Spinal cord (tissue), 10 donors: Measurements from ENCODE around the gene SLC12A3. TPM values are rescaled to one million over a fixed set of nuclear protein-coding genes. Genes with fewer than 3 reads are reported as not detected.
A peak's percentile ranks its signal among the peaks of the same experiment; 100 is the strongest.
"Not testable (repeated sequence)": the region's sequence is repeated elsewhere in the genome, so short reads cannot be mapped to it uniquely, and the experiment has no call there.

Source experiments
- DNase-seq, 6 donors: peaks; one replicate each; pipeline versions ENCODE4 v3.0.0 to v3.0.0-alpha.2; 2013 to 2015; ENCODE audit warnings: low spot score in 6 of 6, low read depth in 4 of 6
- H3K27ac ChIP-seq: one replicate; pipeline ENCODE4 v1.5.1; 2013; ENCODE audit warnings: low read depth, low read length, control low read depth
- H3K27me3 ChIP-seq: one replicate; pipeline ENCODE4 v1.6.1; 2013; ENCODE audit warnings: low read length; ENCODE audit not compliant: control insufficient read depth, insufficient read depth
- H3K36me3 ChIP-seq: one replicate; pipeline ENCODE4 v1.6.1; 2013; ENCODE audit warnings: low read length; ENCODE audit not compliant: control insufficient read depth, insufficient read depth
- H3K4me1 ChIP-seq: one replicate; pipeline ENCODE4 v1.6.1; 2013; ENCODE audit warnings: low read length; ENCODE audit not compliant: control insufficient read depth, insufficient read depth
- H3K4me3 ChIP-seq: one replicate; pipeline ENCODE4 v1.5.1; 2013; ENCODE audit warnings: low read depth, low read length, control low read depth
- H3K9me3 ChIP-seq: one replicate; pipeline ENCODE4 v1.6.1; 2013; ENCODE audit warnings: low read length; ENCODE audit not compliant: control insufficient read depth, insufficient read depth
- WGBS: methylation state at CpG from one replicate; pipeline ENCODE4 v1.1.5; 2013; ENCODE audit warnings: missing lambda C conversion rate; ENCODE audit not compliant: insufficient coverage; 5-methylcytosine and 5-hydroxymethylcytosine counted together
- polyA plus RNA-seq, 2 donors: library from polyadenylated mRNA; unstranded; fragments of 120-200 nt; gene quantifications; one replicate each; pipeline ENCODE4 v1.2.1, GENCODE V29; 2013; ENCODE audit not compliant: insufficient read length in 2 of 2
- total RNA-seq, 2 donors: library from RNA; depleted of rRNA in 1 of 2; stranded (reverse); fragments of 120-200 nt in 1 of 2; fragments of >200 nt in 1 of 2; gene quantifications; one replicate each; pipeline versions ENCODE4 v1.2.3 to v1.2.4, GENCODE V29; 2013 to 2014
- donor health status: healthy.

The SLC12A3 gene
- total and polyA plus RNA-seq, 4 donors, result 0.11 to 0.22 (median 0.15) TPM

- no peak overlapping the region for H3K27ac ChIP-seq
- no peak for DNase-seq
- peaks cover 30% of the 10 kb centered on the region for H3K4me1 ChIP-seq
- H3K4me3 ChIP-seq, result no peak overlapping the region
- H3K9me3 ChIP-seq, result no peaks in the 10 kb centered on the region
- H3K36me3 ChIP-seq, result no peaks in the 10 kb centered on the region
- 99% methylated on average over 7 of the region's 13 CpGs for WGBS
- no peaks in the 10 kb centered on the region for H3K27me3 ChIP-seq
Measured at GRCh38 chr16:56865394-56866062, 521 bp downstream of the SLC12A3 start.

DNA sequence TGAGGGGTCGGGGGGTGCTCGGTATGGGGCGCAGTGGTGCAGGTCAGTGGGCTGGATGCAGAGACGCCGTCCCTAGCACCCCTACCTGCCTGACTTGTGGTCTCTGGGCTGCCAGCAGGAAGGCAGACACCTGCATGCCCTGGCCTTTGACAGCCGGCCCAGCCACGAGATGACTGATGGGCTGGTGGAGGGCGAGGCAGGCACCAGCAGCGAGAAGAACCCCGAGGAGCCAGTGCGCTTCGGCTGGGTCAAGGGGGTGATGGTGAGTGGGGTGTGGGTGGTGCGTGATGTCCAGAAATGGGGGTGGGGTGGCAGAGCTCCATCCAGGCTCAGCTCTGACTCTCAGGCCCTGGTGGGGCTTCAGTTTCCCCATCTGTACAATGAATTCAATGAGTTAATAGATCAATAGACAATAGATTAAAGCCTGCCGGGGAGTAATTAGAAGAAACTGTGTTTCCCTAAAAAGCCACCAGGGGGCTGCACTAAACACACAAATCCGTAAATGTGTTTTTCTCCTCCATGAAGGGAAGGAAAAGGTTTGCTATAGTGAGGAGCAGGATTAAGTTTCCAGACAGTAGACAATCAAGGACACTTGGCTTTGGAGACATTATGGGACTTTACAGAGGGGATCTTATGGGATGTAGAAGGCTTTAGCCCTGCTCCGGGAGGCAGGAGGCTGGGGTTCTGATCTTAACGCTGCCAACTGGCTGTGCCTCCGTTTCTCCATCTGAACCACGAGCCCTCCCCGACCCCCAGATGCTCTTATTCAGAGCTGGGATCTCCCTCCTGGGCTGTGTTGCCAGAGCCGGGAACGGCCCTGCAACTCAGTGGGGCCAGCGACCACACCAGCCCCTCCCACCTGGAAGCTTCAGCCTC lies 2.2 kb downstream of the SLC12A3 start:
- peak in 5 of 6 donors; percentile 42 to 93 (median 68) for DNase-seq
- Histone ChIP-seq H3K4me3 (no peak overlapping the region), H3K36me3 (no peaks in the 10 kb centered on the region), H3K9me3 (no peaks in the 10 kb centered on the region), H3K4me1 (peaks cover 26% of the 10 kb centered on the region), H3K27ac (no peak overlapping the region), H3K27me3 (no peaks in the 10 kb centered on the region)
- WGBS, result 54% methylated on average over 17 of the region's 23 CpGs

GRCh38 chr16:56868175-56868574 lies 3.2 kb downstream of the SLC12A3 start:
- no peaks in the 10 kb centered on the region for H3K9me3 ChIP-seq
- H3K4me3 ChIP-seq, result no peak overlapping the region
- H3K27ac ChIP-seq, result no peak overlapping the region
- H3K4me1 ChIP-seq, result peaks cover 26% of the 10 kb centered on the region
- 91% methylated on average over 6 of the region's 9 CpGs for WGBS
- DNase-seq, result no peak
- no peaks in the 10 kb centered on the region for H3K36me3 ChIP-seq
- no peaks in the 10 kb centered on the region for H3K27me3 ChIP-seq

DNA sequence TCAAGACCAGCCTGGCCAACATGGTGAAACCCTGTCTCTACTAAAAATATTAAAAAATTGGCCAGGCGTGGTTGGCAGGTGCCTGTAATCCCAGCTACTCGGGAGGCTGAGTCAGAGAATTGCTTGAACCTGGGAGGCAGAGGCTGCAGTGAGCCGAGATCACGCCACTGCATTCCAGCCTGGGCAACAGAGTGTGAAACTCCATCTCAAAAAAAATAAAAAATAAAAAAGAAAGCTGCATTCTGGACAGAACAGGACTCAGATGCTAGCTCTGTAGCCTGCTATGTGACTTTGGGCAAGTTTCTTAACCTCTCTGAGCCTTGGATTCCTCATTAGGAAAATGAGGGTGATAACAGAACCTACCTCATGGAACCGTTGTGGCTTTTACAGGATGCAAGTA lies 3.8 kb downstream of the SLC12A3 start:
- not testable (repeated sequence) for H3K27ac ChIP-seq, H3K27me3 ChIP-seq, H3K9me3 ChIP-seq, DNase-seq, H3K36me3 ChIP-seq, H3K4me3 ChIP-seq
- 94% methylated on average over 3 of the region's 5 CpGs for WGBS
- peaks cover 26% of the 10 kb centered on the region for H3K4me1 ChIP-seq

- Histone ChIP-seq H3K27ac (no peak overlapping the region), H3K36me3 (no peaks in the 10 kb centered on the region), H3K4me1 (peaks cover 24% of the 10 kb centered on the region), H3K9me3 (no peaks in the 10 kb centered on the region), H3K27me3 (no peaks in the 10 kb centered on the region), H3K4me3 (no peak overlapping the region)
- 86% methylated on average over 24 of the region's 24 CpGs for WGBS
- DNase-seq, result no peak
Measured at GRCh38 chr16:56869513-56870275, 4.7 kb downstream of the SLC12A3 start.

GRCh38 chr16:56870276-56870888 lies 5.4 kb downstream of the SLC12A3 start:
- no peak for DNase-seq
- H3K27me3 ChIP-seq, result no peaks in the 10 kb centered on the region
- H3K9me3 ChIP-seq, result no peaks in the 10 kb centered on the region
- no peak overlapping the region for H3K4me3 ChIP-seq
- H3K27ac ChIP-seq, result no peak overlapping the region
- peaks cover 19% of the 10 kb centered on the region for H3K4me1 ChIP-seq
- no peaks in the 10 kb centered on the region for H3K36me3 ChIP-seq
- WGBS, result 94% methylated on average over 7 of the region's 14 CpGs

- no peak for DNase-seq
- Histone ChIP-seq H3K9me3 (no peaks in the 10 kb centered on the region), H3K4me1 (peaks cover 19% of the 10 kb centered on the region), H3K4me3 (no peak overlapping the region), H3K27ac (no peak overlapping the region), H3K36me3 (no peaks in the 10 kb centered on the region), H3K27me3 (no peaks in the 10 kb centered on the region)
- 46% methylated on average over 4 of the region's 7 CpGs for WGBS
Measured at GRCh38 chr16:56871172-56871593, 6.2 kb downstream of the SLC12A3 start.

DNA sequence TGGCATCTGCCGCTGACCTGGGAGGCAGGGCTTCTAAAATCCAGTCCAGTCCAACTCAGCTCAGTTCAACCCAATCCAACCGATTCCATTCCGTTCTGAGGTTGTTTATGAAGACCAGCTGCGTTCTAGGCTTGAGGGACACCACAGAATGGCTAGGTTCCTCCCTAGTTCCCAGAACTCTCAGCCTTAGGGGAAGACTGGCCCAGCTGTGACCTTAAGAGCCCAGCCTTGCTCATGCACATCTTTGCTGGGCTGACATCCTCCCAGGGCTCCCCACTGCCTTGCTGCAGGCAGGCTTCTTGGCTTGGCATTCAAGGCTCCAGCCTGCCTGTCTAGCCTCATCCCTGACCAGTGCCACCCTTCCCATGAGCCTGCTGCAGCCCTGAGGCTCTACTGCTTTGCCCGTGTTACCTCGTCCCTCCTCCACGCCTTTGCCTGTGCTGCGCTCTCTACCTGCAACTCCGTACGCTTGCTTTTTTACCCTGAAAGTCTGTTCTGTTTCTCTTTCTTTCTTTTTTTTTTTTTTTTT lies 7.9 kb downstream of the SLC12A3 start:
- WGBS, result 100% methylated on average over 6 of the region's 10 CpGs
- Histone ChIP-seq H3K4me1 (peaks cover 7% of the 10 kb centered on the region), H3K4me3 (no peak overlapping the region)

DNA sequence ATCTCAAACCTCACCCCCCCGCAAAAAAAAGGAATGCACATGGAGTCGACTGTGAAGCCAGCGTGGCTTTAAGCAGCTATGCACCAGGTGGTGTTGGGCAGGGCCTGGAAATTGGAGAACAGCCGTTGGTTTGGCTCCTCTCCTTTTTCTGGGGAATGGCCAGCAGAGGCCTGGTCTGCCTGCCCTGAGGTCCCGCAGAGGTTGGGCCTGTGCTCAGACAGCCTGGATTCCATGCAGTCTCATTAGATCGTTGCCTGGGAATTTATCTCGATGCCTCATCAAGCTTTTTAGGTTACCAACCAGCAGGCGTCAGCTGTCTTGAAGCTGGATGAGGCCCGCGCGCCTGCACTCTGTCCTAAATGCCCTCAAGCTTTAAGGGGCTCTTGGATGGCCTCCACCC lies 9.8 kb downstream of the SLC12A3 start:
- WGBS, result 61% methylated on average over 10 of the region's 11 CpGs

More for the DNA sequence above, 7.9 kb downstream of the SLC12A3 start:
- H3K27me3 ChIP-seq, result no peaks in the 10 kb centered on the region
- H3K9me3 ChIP-seq, result no peaks in the 10 kb centered on the region
- H3K27ac ChIP-seq, result no peak overlapping the region
- no peak for DNase-seq
- H3K36me3 ChIP-seq, result no peaks in the 10 kb centered on the region

More for the DNA sequence above, 9.8 kb downstream of the SLC12A3 start:
- no peaks in the 10 kb centered on the region for H3K27me3 ChIP-seq
- H3K4me1 ChIP-seq, result peaks cover 5% of the 10 kb centered on the region
- no peak overlapping the region for H3K4me3 ChIP-seq
- H3K36me3 ChIP-seq, result no peaks in the 10 kb centered on the region
- no peak for DNase-seq
- H3K27ac ChIP-seq, result no peak overlapping the region
- no peaks in the 10 kb centered on the region for H3K9me3 ChIP-seq
